K562 (cell line): ENCODE data around the gene MLST8. TPM values are rescaled to one million over a fixed set of nuclear protein-coding genes. Genes with fewer than 3 reads are reported as not detected.

ENCODE experiments used
- ATAC-seq: fragments of 200-7000 bp; cut with Tn5 transposase; 3 replicates; pipeline ENCODE4 v1.9.1; 2020; ENCODE audit warnings: moderate library complexity
- BruUV-seq: library from RNA; stranded (reverse); fragments of 400-500 nt; replicated peaks from 2 replicates; lab custom pipeline; 2021; lab: Mats Ljungman, UMichigan
- CTCF ChIA-PET: fragments of 300-600 bp; formaldehyde crosslinking; extraction: SDS; loops from one replicate; lab custom pipeline; 2021; ENCODE audit warnings: low intra/inter-chr PET ratio; lab: Yijun Ruan, JAX
- POLR2A ChIA-PET: fragments of 300-600, 350-650 bp; sonication (Branson Sonifier 250); formaldehyde crosslinking; extraction: SDS; loops from one replicate; lab custom pipeline; 2021; ENCODE audit warnings: antibody characterized with exemption, inconsistent platforms; lab: Yijun Ruan, JAX
- DNase-seq, 4 experiments: peaks; one replicate each; pipeline versions ENCODE4 v3.0.0 to v3.0.0-alpha.2; 2011 to 2018; ENCODE audit warnings: low spot score in 3 of 4, mixed read lengths in 3 of 4; ENCODE audit errors: extremely low read depth in 1 of 4
- FAIRE-seq: peaks from 2 replicates; lab custom pipeline; 2011; peaks lifted over from hg19 to GRCh38; lab: Jason Lieb, UNC
- H2AFZ ChIP-seq: 2 replicates; pipeline ENCODE4 v1.6.0; 2011; ENCODE audit warnings: low read depth, low read length, control low read depth, inconsistent platforms
- H3K27ac ChIP-seq: fragments of 200-600 bp; 3 replicates; pipeline ENCODE4 v1.8.0; 2011; ENCODE audit warnings: low read depth, mild to moderate bottlenecking, control low read depth, inconsistent platforms, low read length, moderate library complexity, mixed read lengths; ENCODE audit errors: extremely low read depth
- H3K27me3 ChIP-seq, 2 experiments: fragments of 300-600 bp in 1 of 2; 2 replicates in 1 of 2; 3 replicates in 1 of 2; pipeline versions ENCODE4 v1.6.0 to v1.8.0; 2011; ENCODE audit warnings: inconsistent platforms in 2 of 2, low read length in 2 of 2, mild to moderate bottlenecking in 1 of 2, mixed read lengths in 1 of 2, moderate library complexity in 1 of 2; ENCODE audit not compliant: control insufficient read depth in 2 of 2, insufficient read depth in 2 of 2
- H3K36me3 ChIP-seq: fragments of 300-600 bp; 3 replicates; pipeline ENCODE4 v1.8.0; 2011; ENCODE audit warnings: mild to moderate bottlenecking, low read length, inconsistent platforms; ENCODE audit not compliant: control insufficient read depth, insufficient read depth
- H3K4me1 ChIP-seq, 2 experiments: fragments of 200-600 bp in 1 of 2; replicated peaks in 1 of 2; 2 replicates in 1 of 2; 3 replicates in 1 of 2; pipeline versions ENCODE4 v1.5.1 to v1.8.0; 2011; ENCODE audit warnings: inconsistent platforms in 2 of 2, low read length in 2 of 2, mild to moderate bottlenecking in 1 of 2, mixed read lengths in 1 of 2, moderate library complexity in 1 of 2; ENCODE audit not compliant: control insufficient read depth in 2 of 2, insufficient read depth in 2 of 2
- H3K4me2 ChIP-seq: 2 replicates; pipeline ENCODE4 v1.6.1; 2011; ENCODE audit warnings: low read length, control low read depth, inconsistent platforms, mixed read lengths; ENCODE audit not compliant: insufficient read depth
- H3K4me3 ChIP-seq: fragments of 200-600 bp; sonication (generic), shearing (Covaris generic); 2 replicates; pipeline ENCODE4 v1.5.1; 2016; ENCODE audit warnings: control low read depth, inconsistent platforms
- H3K79me2 ChIP-seq: fragments of 200-600 bp; 3 replicates; pipeline ENCODE4 v1.8.0; 2011; ENCODE audit warnings: low read length, inconsistent platforms; ENCODE audit not compliant: control insufficient read depth, insufficient read depth
- H3K9ac ChIP-seq, 2 experiments: 2 replicates each; pipeline versions ENCODE4 v1.6.0 to v1.6.1; 2011; ENCODE audit warnings: low read depth in 2 of 2, low read length in 2 of 2, control low read depth in 1 of 2, inconsistent platforms in 1 of 2, mild to moderate bottlenecking in 1 of 2, mixed read lengths in 1 of 2; ENCODE audit not compliant: insufficient read depth in 1 of 2
- H3K9me1 ChIP-seq: one replicate; pipeline ENCODE4 v1.6.0; 2011; ENCODE audit warnings: inconsistent platforms, mild to moderate bottlenecking, low read length, moderate library complexity; ENCODE audit not compliant: control insufficient read depth, insufficient read depth
- H3K9me3 ChIP-seq: replicated peaks from 2 replicates; pipeline ENCODE4 v1.5.1; 2011; ENCODE audit warnings: low read depth, low read length, inconsistent platforms; ENCODE audit not compliant: control insufficient read depth, insufficient read depth
- H4K20me1 ChIP-seq: replicated peaks from 2 replicates; pipeline ENCODE4 v1.6.1; 2011; ENCODE audit warnings: low read length, inconsistent platforms, mixed read lengths; ENCODE audit not compliant: control insufficient read depth, insufficient read depth
- ATF7 ChIP-seq: fragments of 450-650 bp; IDR thresholded peaks from 2 replicates; pipeline ENCODE4 v1.7.1; 2014; ENCODE audit warnings: mild to moderate bottlenecking, moderate library complexity
- RBFOX2 ChIP-seq: fragments of 200-400 bp; formaldehyde crosslinking; IDR thresholded peaks from 2 replicates; pipeline ENCODE4 v1.6.1; 2017; ENCODE audit warnings: low read depth, mild to moderate bottlenecking, low read length, moderate library complexity
- SUPT5H ChIP-seq: fragments of 450-650 bp; IDR thresholded peaks from 2 replicates; pipeline ENCODE4 v1.6.1; 2016
- TEAD2 ChIP-seq: fragments of 450-650 bp; IDR thresholded peaks from 2 replicates; pipeline ENCODE4 v1.6.1; 2016; ENCODE audit warnings: missing genetic modification characterization, control low read depth, missing compliant biosample characterization
- XRCC4 ChIP-seq: IDR thresholded peaks from one replicate; pipeline ENCODE4 v1.6.1; 2011; ENCODE audit not compliant: insufficient read depth, insufficient read length; ENCODE audit errors: extremely low read depth
- ZC3H11A ChIP-seq: IDR thresholded peaks from 2 replicates; pipeline ENCODE4 v1.6.1; 2012; ENCODE audit warnings: low read depth, low read length, improper control_type of control experiment
- ZNF551 ChIP-seq: fragments of 250-450 bp; sonication (Bioruptor Pico); IDR thresholded peaks from 2 replicates; pipeline ENCODE4 v1.5.0; 2021; ENCODE audit warnings: mild to moderate bottlenecking, moderate library complexity
- WGBS: fragments of 100-300 bp; shearing (Covaris generic); methylation state at CpG from one replicate; pipeline ENCODE4 v1.1.6; 2016; ENCODE audit warnings: low coverage, mixed read lengths; ENCODE audit not compliant: insufficient coverage; ENCODE audit errors: missing lambda C conversion rate; 5-methylcytosine and 5-hydroxymethylcytosine counted together
- in situ Hi-C: fragments of 300-500 bp; cut with MboI; formaldehyde crosslinking; loops from 4 replicates; pipeline ENCODE4 v1.15.0; 2018; ENCODE audit warnings: inconsistent platforms, mixed read lengths
- intact Hi-C: fragments of 100-400 bp; cut with micrococcal nuclease; formaldehyde crosslinking; loops from 2 replicates; pipeline ENCODE4 v1.14.2; 2022
- polyA plus RNA-seq, 8 experiments: library from polyadenylated mRNA; depleted of rRNA in 4 of 8; stranded (reverse) in 5 of 8; unstranded in 3 of 8; fragments of >200 nt; fragmentation: Nextera tagmentation in 2 of 8; fragmentation: Illumina TruSeq in 1 of 8; extraction: Ambion mirVana in 2 of 8; extraction: Trizol in 1 of 8; gene quantifications; 2 replicates each; pipeline versions ENCODE4 v1.2.1 to v1.2.3, GENCODE V29; 2011 to 2014; ENCODE audit warnings: inconsistent platforms in 1 of 8, missing spikeins in 1 of 8
- total RNA-seq, 7 experiments: library from RNA; depleted of rRNA in 6 of 7; stranded (reverse); fragments of >200 nt in 6 of 7; fragmentation: Illumina TruSeq in 2 of 7; extraction: Trizol in 2 of 7; gene quantifications; 2 replicates each; pipeline versions ENCODE4 v1.2.1 to v1.2.3, GENCODE V29; 2011 to 2021; ENCODE audit warnings: low replicate concordance in 1 of 7
- TF ChIP-seq, protein P1 (sequence below): fragments of 250-450 bp; sonication (Bioruptor Pico); IDR thresholded peaks from 2 replicates; pipeline ENCODE4 v1.4.0; 2020; ENCODE audit warnings: mild to moderate bottlenecking, moderate library complexity
- TF ChIP-seq, protein P2 (sequence below): sonication (generic); formaldehyde crosslinking; IDR thresholded peaks from 2 replicates; pipeline ENCODE4 v1.5.0; 2020; ENCODE audit warnings: missing genetic modification reagents

The MLST8 gene
- total and polyA plus RNA-seq, 9 of the 15 experiments (the other 6 are each of a cell fraction or from before 2014, with no cell fraction given): 1.5 to 116 (median 43.3) TPM

DNA sequence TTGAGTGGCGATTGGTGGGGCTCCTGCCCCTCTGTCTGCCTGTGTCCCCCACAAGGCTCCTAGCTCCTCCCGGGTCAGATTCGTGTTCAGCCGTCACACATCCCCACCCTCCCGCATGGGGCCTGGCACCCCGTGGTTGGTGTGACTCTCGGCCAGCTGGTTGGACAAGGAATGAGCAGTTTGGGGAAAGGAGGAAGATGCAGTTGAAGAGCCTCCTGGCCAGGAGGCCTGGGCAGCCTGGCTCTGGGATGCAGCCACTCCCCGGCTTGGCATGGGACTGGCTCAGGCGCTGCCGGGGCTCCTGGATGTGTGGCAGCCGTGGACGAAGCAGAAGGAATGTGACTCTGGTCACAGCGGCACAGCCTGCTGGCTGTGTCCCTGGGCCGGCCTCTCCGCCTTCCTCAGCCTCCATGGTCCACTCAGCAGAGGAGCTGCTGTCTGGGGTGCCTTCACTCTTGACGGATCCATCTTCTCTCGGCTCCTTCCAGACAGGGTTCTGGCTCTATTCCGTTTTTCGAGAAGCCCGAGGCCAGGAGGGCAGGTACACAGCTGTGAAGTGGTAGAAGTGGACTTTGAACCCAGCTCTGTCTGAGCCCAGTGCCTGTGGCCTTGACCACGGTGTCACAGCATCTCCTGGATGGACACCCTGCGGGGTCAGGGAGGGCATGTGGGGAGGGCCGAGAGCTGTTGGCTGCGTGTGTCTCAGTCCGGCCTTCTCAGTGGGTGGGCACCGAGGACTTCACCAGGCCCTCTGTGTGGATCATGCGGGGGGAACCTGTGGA, 47.6 kb upstream of the MLST8 start:
- Histone ChIP-seq H3K79me2 (peaks cover 93% of the 10 kb centered on the region), H3K27me3 (no peaks in the 10 kb centered on the region), H4K20me1 (peaks cover 37% of the 10 kb centered on the region; the same call in 1 of the 2 replicates), H3K4me1 (peaks cover 8 to 64% of the 10 kb centered on the region in 2 experiments; a peak in 4 of 5 replicates), H3K36me3 (peaks cover 54% of the 10 kb centered on the region), H3K4me3 (peak overlapping the region; percentile 55; the same call in 1 of the 2 replicates), H2AFZ (no peak overlapping the region), H3K9me3 (no peaks in the 10 kb centered on the region; the same call in 1 of the 2 replicates), H3K9me1 (peaks cover 6% of the 10 kb centered on the region), H3K27ac (no peak overlapping the region), H3K9ac (peak overlapping the region; percentile 91 to 99; a peak in 2 of 4 replicates), H3K4me2 (peak overlapping the region; percentile 94)
- BruUV-seq: no TSS peak
- in situ Hi-C loops: no loop called here
- no peak for FAIRE-seq
- ATAC-seq: no peak
- CTCF ChIA-PET: no interaction called here
- TF ChIP-seq RBFOX2 (peak; percentile 6), SUPT5H (no peak)
- intact Hi-C loops: no loop called here
- 83% methylated on average over 22 of the region's 27 CpGs for whole genome bisulfite sequencing
- POLR2A ChIA-PET: interaction anchor here (0.6 to 1.0 kb wide), 3 partner anchors 10 to 70 kb away, joined by 3 read pairs; no protein-coding TSS in a partner anchor
- no peak for DNase-seq

DNA sequence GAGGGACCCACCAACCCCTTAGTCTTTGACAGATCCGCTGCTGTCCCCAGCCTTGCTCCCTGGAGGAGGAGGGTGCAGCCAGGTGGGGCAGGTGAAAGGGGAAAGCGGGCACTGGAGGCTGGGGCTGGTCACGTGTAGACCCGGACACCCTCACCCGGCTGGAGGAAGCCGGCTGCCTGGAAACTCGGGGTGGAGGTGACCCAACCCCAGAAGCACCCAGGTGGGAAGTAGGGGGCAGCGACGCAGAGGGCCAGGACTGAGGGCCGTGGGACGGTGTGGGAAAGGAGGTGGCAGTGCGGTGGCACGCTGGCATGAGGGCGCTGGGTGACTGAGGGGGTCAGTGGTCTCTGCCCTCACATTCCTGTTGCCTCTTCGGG, 47.0 kb upstream of the MLST8 start:
- ChIA-PET POLR2A (interaction anchor here (0.6 to 0.7 kb wide), 2 partner anchors 10 to 69 kb away, joined by 3 read pairs; no protein-coding TSS in a partner anchor), CTCF (no interaction called here)
- Histone ChIP-seq H3K27ac (no peak overlapping the region; the same call in 2 of the 3 replicates), H3K27me3 (no peaks in the 10 kb centered on the region), H3K79me2 (peaks cover 93% of the 10 kb centered on the region), H3K4me3 (no peak overlapping the region), H4K20me1 (peaks cover 31% of the 10 kb centered on the region; the same call in 1 of the 2 replicates), H3K4me2 (no peak overlapping the region), H3K9me3 (peaks cover under 1% of the 10 kb centered on the region), H2AFZ (no peak overlapping the region), H3K9ac (peak overlapping the region in 1 of 2 experiments; percentile 99; a peak in 2 of 4 replicates), H3K4me1 (peaks cover 8 to 63% of the 10 kb centered on the region in 2 experiments; a peak in 4 of 5 replicates), H3K36me3 (peaks cover 51% of the 10 kb centered on the region), H3K9me1 (peaks cover 6% of the 10 kb centered on the region)
- WGBS: 96% methylated on average over 12 of the region's 15 CpGs
- intact Hi-C loops (no loop called here), in situ Hi-C loops (no loop called here)
- ATAC-seq (no peak), DNase-seq (no peak), FAIRE-seq (no peak)
- TF ChIP-seq XRCC4: no peak
- no peak for TF ChIP-seq ZNF551
- TF ChIP-seq ATF7: no peak
- TF ChIP-seq, protein P1, sequence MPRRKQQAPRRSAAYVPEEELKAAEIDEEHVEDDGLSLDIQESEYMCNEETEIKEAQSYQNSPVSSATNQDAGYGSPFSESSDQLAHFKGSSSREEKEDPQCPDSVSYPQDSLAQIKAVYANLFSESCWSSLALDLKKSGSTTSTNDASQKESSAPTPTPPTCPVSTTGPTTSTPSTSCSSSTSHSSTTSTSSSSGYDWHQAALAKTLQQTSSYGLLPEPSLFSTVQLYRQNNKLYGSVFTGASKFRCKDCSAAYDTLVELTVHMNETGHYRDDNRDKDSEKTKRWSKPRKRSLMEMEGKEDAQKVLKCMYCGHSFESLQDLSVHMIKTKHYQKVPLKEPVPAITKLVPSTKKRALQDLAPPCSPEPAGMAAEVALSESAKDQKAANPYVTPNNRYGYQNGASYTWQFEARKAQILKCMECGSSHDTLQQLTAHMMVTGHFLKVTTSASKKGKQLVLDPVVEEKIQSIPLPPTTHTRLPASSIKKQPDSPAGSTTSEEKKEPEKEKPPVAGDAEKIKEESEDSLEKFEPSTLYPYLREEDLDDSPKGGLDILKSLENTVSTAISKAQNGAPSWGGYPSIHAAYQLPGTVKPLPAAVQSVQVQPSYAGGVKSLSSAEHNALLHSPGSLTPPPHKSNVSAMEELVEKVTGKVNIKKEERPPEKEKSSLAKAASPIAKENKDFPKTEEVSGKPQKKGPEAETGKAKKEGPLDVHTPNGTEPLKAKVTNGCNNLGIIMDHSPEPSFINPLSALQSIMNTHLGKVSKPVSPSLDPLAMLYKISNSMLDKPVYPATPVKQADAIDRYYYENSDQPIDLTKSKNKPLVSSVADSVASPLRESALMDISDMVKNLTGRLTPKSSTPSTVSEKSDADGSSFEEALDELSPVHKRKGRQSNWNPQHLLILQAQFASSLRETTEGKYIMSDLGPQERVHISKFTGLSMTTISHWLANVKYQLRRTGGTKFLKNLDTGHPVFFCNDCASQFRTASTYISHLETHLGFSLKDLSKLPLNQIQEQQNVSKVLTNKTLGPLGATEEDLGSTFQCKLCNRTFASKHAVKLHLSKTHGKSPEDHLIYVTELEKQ: no peak
- TF ChIP-seq, protein P2, sequence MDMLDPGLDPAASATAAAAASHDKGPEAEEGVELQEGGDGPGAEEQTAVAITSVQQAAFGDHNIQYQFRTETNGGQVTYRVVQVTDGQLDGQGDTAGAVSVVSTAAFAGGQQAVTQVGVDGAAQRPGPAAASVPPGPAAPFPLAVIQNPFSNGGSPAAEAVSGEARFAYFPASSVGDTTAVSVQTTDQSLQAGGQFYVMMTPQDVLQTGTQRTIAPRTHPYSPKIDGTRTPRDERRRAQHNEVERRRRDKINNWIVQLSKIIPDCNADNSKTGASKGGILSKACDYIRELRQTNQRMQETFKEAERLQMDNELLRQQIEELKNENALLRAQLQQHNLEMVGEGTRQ (CRISPR knock-in tag): no peak
- TF ChIP-seq ZC3H11A: no peak
- TF ChIP-seq TEAD2: no peak
- no TSS peak for BruUV-seq
